Measurements from ENCODE around the gene ADORA2A. TPM values are rescaled to one million over a fixed set of nuclear protein-coding genes. Genes with fewer than 3 reads are reported as not detected.

The ADORA2A gene
- total RNA-seq, result 0.36 TPM in 1 of 2 replicates, not detected in the other

- H3K4me3 ChIP-seq (ENCODE audit: low read depth, low read length), result no peak within 1 kb of the TSS
- DNase-seq (ENCODE audit: low read depth), result no peak
- TF ChIP-seq CTCF (conservative IDR thresholded peaks at IDR 0.05; ENCODE audit: low read depth, low read length), result no peak
Measured at GRCh38 chr22:24427500-24428164, at the start of gene ADORA2A. Gene ADORA2A, plus strand, starts transcription at chr22:24427599. Its CDS starts 5,806 bp downstream, at chr22:24433405.

GRCh38 chr22:24379536-24379935, 47.9 kb upstream of the ADORA2A start:
- no peak for TF ChIP-seq CTCF (conservative IDR thresholded peaks at IDR 0.05; ENCODE audit: low read depth, low read length)
- H3K4me3 ChIP-seq (ENCODE audit: low read depth, low read length), result no peak overlapping the region
- DNase-seq (ENCODE audit: low read depth), result no peak

- H3K4me3 ChIP-seq (ENCODE audit: low read depth, low read length), result no peak overlapping the region
- no peak for TF ChIP-seq CTCF (conservative IDR thresholded peaks at IDR 0.05; ENCODE audit: low read depth, low read length)
- DNase-seq (ENCODE audit: low read depth), result no peak
Measured at GRCh38 chr22:24380220-24380904, 47.0 kb upstream of the ADORA2A start.

GRCh38 chr22:24380905-24381230, 46.5 kb upstream of the ADORA2A start:
- H3K4me3 ChIP-seq (ENCODE audit: low read depth, low read length), result no peak overlapping the region
- no peak for DNase-seq (ENCODE audit: low read depth)
- no peak for TF ChIP-seq CTCF (conservative IDR thresholded peaks at IDR 0.05; ENCODE audit: low read depth, low read length)

GRCh38 chr22:24383061-24383460, 44.3 kb upstream of the ADORA2A start:
- TF ChIP-seq CTCF (conservative IDR thresholded peaks at IDR 0.05; ENCODE audit: low read depth, low read length), result no peak
- no peak for DNase-seq (ENCODE audit: low read depth)
- no peak overlapping the region for H3K4me3 ChIP-seq (ENCODE audit: low read depth, low read length)

- DNase-seq (ENCODE audit: low read depth), result no peak
- H3K4me3 ChIP-seq (ENCODE audit: low read depth, low read length), result no peak overlapping the region
- TF ChIP-seq CTCF (conservative IDR thresholded peaks at IDR 0.05; ENCODE audit: low read depth, low read length), result no peak
Measured at GRCh38 chr22:24384131-24384530, 43.3 kb upstream of the ADORA2A start.
